H1 (cell line): ENCODE measurements around the gene CHST3. TPM values are rescaled to one million over a fixed set of nuclear protein-coding genes. Genes with fewer than 3 reads are reported as not detected.

ENCODE experiments used
- CHD7 ChIP-seq: fragments of 300-600 bp; sonication (generic); IDR thresholded peaks from 2 replicates; pipeline ENCODE4 v1.7.1; 2012; ENCODE audit warnings: low read length, moderate library complexity, mild to moderate bottlenecking, inconsistent platforms; ENCODE audit not compliant: insufficient replicate concordance
- polyA plus RNA-seq, 7 experiments: library from polyadenylated mRNA; depleted of rRNA in 3 of 7; stranded (reverse) in 5 of 7; unstranded in 2 of 7; fragments of >200 nt in 5 of 7; fragments of 200-250 nt in 2 of 7; gene quantifications; 1 replicate in 5 of 7; 2 replicates in 1 of 7; 4 replicates in 1 of 7; pipeline versions ENCODE4 v1.2.1 to v1.2.3, GENCODE V29; 2011 to 2013; ENCODE audit warnings: missing spikeins in 2 of 7, mixed read lengths in 2 of 7
- total RNA-seq: library from RNA; stranded (reverse); fragmentation: NEBNext Ultra II Directional; extraction: Animal tissue kit (Norgen Biotek cat#: 25700); gene quantifications from 2 replicates; pipeline ENCODE4 v1.2.1, GENCODE V29; 2021
- TF ChIP-seq, protein P1 (sequence below): IDR thresholded peaks from 2 replicates; pipeline ENCODE4 v1.6.1; 2011; ENCODE audit warnings: low read depth, mild to moderate bottlenecking, low read length; ENCODE audit not compliant: insufficient read depth

Gene CHST3
- total and polyA plus RNA-seq, 2 of the 8 experiments (the other 6 are each of a cell fraction or from before 2014, with no cell fraction given) = 2.0 to 5.8 TPM

DNA sequence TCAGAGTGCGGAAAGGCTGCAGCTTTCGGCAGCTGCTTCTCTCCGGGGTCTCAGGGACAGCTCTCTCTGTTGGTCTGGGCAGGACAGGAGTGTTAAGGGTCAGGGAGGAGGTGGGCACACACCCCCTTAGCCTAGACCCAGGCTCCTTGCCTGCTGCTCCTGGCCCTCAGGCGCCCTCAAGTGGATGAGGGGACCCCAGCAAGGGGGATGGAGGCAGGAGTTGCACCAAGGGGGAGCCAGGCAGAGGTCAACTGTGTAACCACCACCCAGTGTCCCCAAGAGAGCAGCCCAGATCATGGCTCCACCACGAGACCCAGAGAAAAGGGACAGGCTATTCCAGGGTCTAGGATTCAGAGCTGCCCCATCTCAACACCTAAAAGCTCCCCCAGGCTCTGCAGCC, 97.3 kb downstream of the CHST3 start (continued):
- TF ChIP-seq CHD7 = no peak
- TF ChIP-seq, protein P1, sequence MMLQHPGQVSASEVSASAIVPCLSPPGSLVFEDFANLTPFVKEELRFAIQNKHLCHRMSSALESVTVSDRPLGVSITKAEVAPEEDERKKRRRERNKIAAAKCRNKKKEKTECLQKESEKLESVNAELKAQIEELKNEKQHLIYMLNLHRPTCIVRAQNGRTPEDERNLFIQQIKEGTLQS = no peak
